K562 (cell line): ENCODE results near the gene ATP9B.

Experiments used
- ARHGAP35 ChIP-seq: fragments of 450-650 bp; IDR thresholded peaks from 2 replicates; pipeline ENCODE4 v1.6.1; 2018; ENCODE audit not compliant: partially characterized antibody
- CREB1 ChIP-seq, 2 experiments: sonication (generic) in 1 of 2; formaldehyde crosslinking in 1 of 2; IDR thresholded peaks; 2 replicates each; pipeline versions ENCODE4 v1.6.1 to v1.8.0; 2012 to 2022; ENCODE audit warnings: inconsistent platforms in 1 of 2, mild to moderate bottlenecking in 1 of 2, missing genetic modification reagents in 1 of 2, moderate library complexity in 1 of 2
- CTCF ChIP-seq, 3 experiments: IDR thresholded peaks in 2 of 3; conservative IDR thresholded peaks in 1 of 3; 2 replicates each; pipeline ENCODE4 v1.5.1; 2011 to 2012; ENCODE audit warnings: low read length in 3 of 3, mild to moderate bottlenecking in 3 of 3, control low read depth in 2 of 3, improper control_type of control experiment in 1 of 3, inconsistent platforms in 1 of 3, low read depth in 1 of 3, mixed read lengths in 1 of 3, moderate library complexity in 1 of 3; ENCODE audit not compliant: insufficient read depth in 2 of 3
- GTF3C2 ChIP-seq: IDR thresholded peaks from 3 replicates; pipeline ENCODE4 v1.6.1; 2011; ENCODE audit warnings: borderline replicate concordance, mild to moderate bottlenecking, moderate library complexity; ENCODE audit not compliant: insufficient read length; ENCODE audit errors: extremely low read depth
- KDM4B ChIP-seq, 2 experiments: fragments of 450-650 bp in 1 of 2; sonication (generic) in 1 of 2; IDR thresholded peaks; 2 replicates each; pipeline ENCODE4 v1.6.1; 2016 to 2017; ENCODE audit warnings: borderline replicate concordance in 2 of 2, antibody characterized with exemption in 1 of 2, low read depth in 1 of 2, mild to moderate bottlenecking in 1 of 2
- KLF10 ChIP-seq: fragments of 250-450 bp; sonication (Bioruptor Pico); IDR thresholded peaks from 2 replicates; pipeline ENCODE4 v1.6.1; 2021; ENCODE audit warnings: matching md5 sums
- NBN ChIP-seq: fragments of 450-650 bp; IDR thresholded peaks from 2 replicates; pipeline ENCODE4 v1.6.1; 2016; ENCODE audit warnings: low read depth, mild to moderate bottlenecking
- PCBP1 ChIP-seq: fragments of 200-400 bp; formaldehyde crosslinking; IDR thresholded peaks from 2 replicates; pipeline ENCODE4 v1.6.1; 2018; ENCODE audit warnings: mild to moderate bottlenecking, low read depth, low read length; ENCODE audit not compliant: poor library complexity, severe bottlenecking
- SPI1 ChIP-seq: IDR thresholded peaks from 2 replicates; pipeline ENCODE4 v1.6.1; 2011; ENCODE audit warnings: low read depth, low read length, control low read depth, borderline replicate concordance
- ZNF121 ChIP-seq: sonication (generic); formaldehyde crosslinking; conservative IDR thresholded peaks from 2 replicates; pipeline ENCODE4 v1.8.0; 2022; ENCODE audit warnings: missing genetic modification reagents
- ZNF212 ChIP-seq: fragments of 450-650 bp; formaldehyde crosslinking; IDR thresholded peaks from 2 replicates; pipeline ENCODE4 v1.4.0; 2020; ENCODE audit warnings: mild to moderate bottlenecking
- TF ChIP-seq, protein P1 (sequence below): sonication (generic); formaldehyde crosslinking; IDR thresholded peaks from 2 replicates; pipeline ENCODE4 v1.8.0; 2022; ENCODE audit warnings: mild to moderate bottlenecking, missing genetic modification reagents

- TF ChIP-seq KLF10 (CRISPR knock-in tag), result no peak
- no peak for TF ChIP-seq ZNF121
- TF ChIP-seq, protein P1, sequence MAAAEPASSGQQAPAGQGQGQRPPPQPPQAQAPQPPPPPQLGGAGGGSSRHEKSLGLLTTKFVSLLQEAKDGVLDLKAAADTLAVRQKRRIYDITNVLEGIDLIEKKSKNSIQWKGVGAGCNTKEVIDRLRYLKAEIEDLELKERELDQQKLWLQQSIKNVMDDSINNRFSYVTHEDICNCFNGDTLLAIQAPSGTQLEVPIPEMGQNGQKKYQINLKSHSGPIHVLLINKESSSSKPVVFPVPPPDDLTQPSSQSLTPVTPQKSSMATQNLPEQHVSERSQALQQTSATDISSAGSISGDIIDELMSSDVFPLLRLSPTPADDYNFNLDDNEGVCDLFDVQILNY, result no peak
- no peak for TF ChIP-seq NBN
- no peak for TF ChIP-seq GTF3C2
- no peak for TF ChIP-seq KDM4B (IDR thresholded peaks at IDR 0.05; ENCODE audit: borderline replicate concordance in 2 of 2, low read depth in 1 of 2)
- TF ChIP-seq ZNF212 (CRISPR knock-in tag), result no peak
- no peak for TF ChIP-seq SPI1
- no peak for TF ChIP-seq CTCF (IDR thresholded peaks at IDR 0.05 in 2 of 3, conservative IDR thresholded peaks at IDR 0.05 in 1 of 3; ENCODE audit: insufficient read depth in 2 of 3, low read depth in 1 of 3, low read length in 3 of 3)
- TF ChIP-seq PCBP1, result no peak
- no peak for TF ChIP-seq ARHGAP35
- TF ChIP-seq CREB1 (IDR thresholded peaks at IDR 0.05), result no peak
- no peak for TF ChIP-seq CREB1 (CRISPR knock-in tag; IDR thresholded peaks at IDR 0.05)
Observed at GRCh38 chr18:79224381-79224780, 155.2 kb downstream of the ATP9B start.
